A673 (cell line): ENCODE results near the gene MATN4. TPM values are rescaled to one million over a fixed set of nuclear protein-coding genes. Genes with fewer than 3 reads are reported as not detected.
A peak's percentile ranks its signal among the peaks of the same experiment; 100 is the strongest.

Experiments
- BruUV-seq: library from RNA; stranded (reverse); fragments of 400-500 nt; replicated peaks from 2 replicates; lab custom pipeline; 2021; lab: Mats Ljungman, UMichigan
- CTCF ChIA-PET: fragments of 300-600 bp; sonication (Branson Sonifier 250); formaldehyde crosslinking; loops from one replicate; lab custom pipeline; 2022; ENCODE audit warnings: antibody characterized with exemption; lab: Charles Lee
- POLR2A ChIA-PET: fragments of 300-600 bp; sonication (Branson Sonifier 250); formaldehyde crosslinking; loops from one replicate; lab custom pipeline; 2022; ENCODE audit warnings: antibody characterized with exemption; ENCODE audit not compliant: low non-redundant PET; lab: Charles Lee
- DNase-seq: peaks from one replicate; pipeline ENCODE4 v3.0.0-alpha.2; 2015; ENCODE audit warnings: low spot score
- H3K27ac ChIP-seq: fragments of 200-600 bp; sonication (generic); 2 replicates; pipeline ENCODE4 v1.5.1; 2016; ENCODE audit warnings: mixed run types, low read depth, mild to moderate bottlenecking, mixed read lengths, antibody characterized with exemption, low read length; ENCODE audit not compliant: poor library complexity, severe bottlenecking
- H3K27me3 ChIP-seq: fragments of 200-600 bp; sonication (generic); replicated peaks from 2 replicates; pipeline ENCODE4 v1.6.1; 2017; ENCODE audit warnings: mixed run types, low read depth, mild to moderate bottlenecking, mixed read lengths, antibody characterized with exemption, low read length; ENCODE audit not compliant: insufficient read depth, poor library complexity
- H3K36me3 ChIP-seq: fragments of 200-600 bp; sonication (generic); 2 replicates; pipeline ENCODE4 v1.6.1; 2016; ENCODE audit warnings: mixed run types, mild to moderate bottlenecking, mixed read lengths, antibody characterized with exemption, low read length; ENCODE audit not compliant: insufficient read depth, poor library complexity, severe bottlenecking
- H3K4me1 ChIP-seq: fragments of 200-600 bp; sonication (generic); 2 replicates; pipeline ENCODE4 v1.6.1; 2017; ENCODE audit warnings: mixed run types, mild to moderate bottlenecking, mixed read lengths, antibody characterized with exemption, low read length; ENCODE audit not compliant: insufficient read depth, poor library complexity, severe bottlenecking
- H3K4me3 ChIP-seq: fragments of 200-600 bp; sonication (generic); 2 replicates; pipeline ENCODE4 v1.5.1; 2016; ENCODE audit warnings: low read depth, mixed run types, mild to moderate bottlenecking, mixed read lengths, low read length; ENCODE audit not compliant: poor library complexity, severe bottlenecking
- H3K9me3 ChIP-seq: fragments of 200-600 bp; sonication (generic); 2 replicates; pipeline ENCODE4 v1.6.1; 2016; ENCODE audit warnings: mixed run types, low read depth, mild to moderate bottlenecking, mixed read lengths, antibody characterized with exemption, low read length; ENCODE audit not compliant: poor library complexity, severe bottlenecking
- EZH2 ChIP-seq: fragments of 200-600 bp; sonication (generic); IDR thresholded peaks from 2 replicates; pipeline ENCODE4 v1.6.1; 2017; ENCODE audit warnings: borderline replicate concordance, low read depth, mild to moderate bottlenecking, mixed read lengths, antibody characterized with exemption, low read length; ENCODE audit not compliant: poor library complexity, severe bottlenecking
- intact Hi-C: fragments of 100-400 bp; cut with micrococcal nuclease; formaldehyde crosslinking; loops from one replicate; pipeline ENCODE4 v1.10.0; 2022; ENCODE audit not compliant: unreplicated experiment
- total RNA-seq: library from RNA; stranded (reverse); gene quantifications from 2 replicates; pipeline ENCODE4 v1.2.3, GENCODE V29; 2021
- TF ChIP-seq, protein P1 (sequence below): fragments of 300-800, 200-600 bp; sonication (generic); conservative IDR thresholded peaks from 2 replicates; pipeline ENCODE4 v1.5.1; 2017; ENCODE audit warnings: low read depth, mild to moderate bottlenecking, antibody characterized with exemption, low read length, moderate library complexity, mixed read lengths

MATN4 gene
- total RNA-seq, 1 experiment from 2014 or later = 0.28 TPM

DNA sequence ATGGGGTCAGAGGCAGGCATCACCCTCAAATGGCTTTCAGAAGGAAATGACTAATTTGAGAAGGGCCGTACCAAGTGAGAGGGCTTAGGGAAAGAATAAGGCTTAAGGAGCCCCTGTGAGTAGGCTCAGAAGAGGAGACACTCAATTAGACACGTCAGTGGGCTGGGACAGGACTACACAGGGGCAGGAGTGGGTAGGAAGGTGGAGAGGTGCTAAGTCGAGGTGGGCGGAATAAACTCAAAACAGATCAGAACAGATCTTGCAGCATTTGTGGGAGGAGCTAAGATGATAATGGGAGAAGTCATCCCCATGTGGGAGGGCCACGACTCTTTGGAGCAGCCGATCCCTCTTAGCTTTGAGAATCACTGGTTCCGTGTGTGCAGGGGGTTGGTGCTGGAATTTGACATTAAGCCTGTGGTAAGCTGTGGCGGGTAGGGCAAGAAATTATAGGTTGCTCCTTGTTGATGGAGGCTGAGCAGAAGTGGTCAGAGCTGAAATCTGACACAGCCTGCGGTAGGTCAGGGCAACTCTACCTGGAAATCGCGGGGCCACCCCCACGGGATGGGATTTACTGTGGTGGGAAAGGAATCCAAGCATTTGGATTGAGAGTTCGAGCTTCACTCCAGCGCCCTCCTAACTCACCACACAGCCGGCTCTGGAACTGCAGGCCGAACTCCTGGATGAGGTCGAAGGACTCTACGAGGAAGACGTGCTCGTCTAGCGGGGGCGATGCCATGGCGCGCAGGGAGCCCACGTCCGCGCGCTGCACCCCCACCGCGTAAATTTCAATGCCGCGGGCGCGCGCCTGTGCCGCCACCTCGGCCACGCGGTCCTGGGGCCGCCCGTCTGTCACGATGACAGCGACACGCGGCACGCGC, 4.3 kb downstream of the MATN4 start:
- intact Hi-C loops = no loop called here
- POLR2A ChIA-PET = no interaction called here
- Histone ChIP-seq H3K4me3 (no peak overlapping the region), H3K9me3 (no peaks in the 10 kb centered on the region), H3K36me3 (no peaks in the 10 kb centered on the region), H3K27me3 (no peaks in the 10 kb centered on the region), H3K4me1 (peaks cover 30% of the 10 kb centered on the region), H3K27ac (no peak overlapping the region)
- CTCF ChIA-PET = interaction anchor here (0.9 kb wide), 1 partner anchor 10 kb away, joined by 3 read pairs; no protein-coding TSS in a partner anchor
- no peak for TF ChIP-seq EZH2
- TF ChIP-seq, protein P1, sequence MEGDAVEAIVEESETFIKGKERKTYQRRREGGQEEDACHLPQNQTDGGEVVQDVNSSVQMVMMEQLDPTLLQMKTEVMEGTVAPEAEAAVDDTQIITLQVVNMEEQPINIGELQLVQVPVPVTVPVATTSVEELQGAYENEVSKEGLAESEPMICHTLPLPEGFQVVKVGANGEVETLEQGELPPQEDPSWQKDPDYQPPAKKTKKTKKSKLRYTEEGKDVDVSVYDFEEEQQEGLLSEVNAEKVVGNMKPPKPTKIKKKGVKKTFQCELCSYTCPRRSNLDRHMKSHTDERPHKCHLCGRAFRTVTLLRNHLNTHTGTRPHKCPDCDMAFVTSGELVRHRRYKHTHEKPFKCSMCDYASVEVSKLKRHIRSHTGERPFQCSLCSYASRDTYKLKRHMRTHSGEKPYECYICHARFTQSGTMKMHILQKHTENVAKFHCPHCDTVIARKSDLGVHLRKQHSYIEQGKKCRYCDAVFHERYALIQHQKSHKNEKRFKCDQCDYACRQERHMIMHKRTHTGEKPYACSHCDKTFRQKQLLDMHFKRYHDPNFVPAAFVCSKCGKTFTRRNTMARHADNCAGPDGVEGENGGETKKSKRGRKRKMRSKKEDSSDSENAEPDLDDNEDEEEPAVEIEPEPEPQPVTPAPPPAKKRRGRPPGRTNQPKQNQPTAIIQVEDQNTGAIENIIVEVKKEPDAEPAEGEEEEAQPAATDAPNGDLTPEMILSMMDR = no peak
- peak; percentile 65 for DNase-seq
- no TSS peak for BruUV-seq

DNA sequence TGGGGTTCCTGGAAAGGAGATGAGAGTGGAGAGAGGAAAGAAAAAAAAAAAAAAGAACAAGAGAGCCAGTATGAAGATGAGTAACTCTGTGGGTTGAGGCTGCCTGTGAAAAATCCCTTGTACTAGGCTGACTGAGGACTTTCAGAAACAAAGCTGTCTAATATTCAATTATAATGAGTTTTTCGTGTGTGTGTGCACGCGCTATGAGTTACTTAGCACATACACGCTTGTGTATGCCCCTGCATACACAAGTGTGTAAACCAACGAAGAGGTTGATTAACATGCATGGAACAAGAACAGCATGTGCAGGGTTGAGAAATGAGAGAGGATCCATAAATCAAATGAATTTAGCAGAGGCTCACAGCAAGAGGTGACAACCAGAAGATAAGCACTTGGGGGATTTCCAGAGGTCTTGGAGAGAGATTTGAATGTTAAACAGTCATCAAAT, 6.3 kb downstream of the MATN4 start:
- H3K9me3 ChIP-seq = no peaks in the 10 kb centered on the region
- H3K27me3 ChIP-seq = no peaks in the 10 kb centered on the region
- H3K27ac ChIP-seq = no peak overlapping the region
- ChIA-PET CTCF (interaction anchor here (0.7 to 2.0 kb wide), 4 partner anchors 8 to 201 kb away, joined by 3 to 15 read pairs (median 4); no protein-coding TSS in a partner anchor), POLR2A (no interaction called here)
- intact Hi-C loops = no loop called here
- peak; percentile 79 for DNase-seq
- no peaks in the 10 kb centered on the region for H3K36me3 ChIP-seq
- no peak overlapping the region for H3K4me3 ChIP-seq
- TF ChIP-seq EZH2 = no peak
- TF ChIP-seq, protein P1 = no peak
- H3K4me1 ChIP-seq = peaks cover 30% of the 10 kb centered on the region
- BruUV-seq = no TSS peak

DNA sequence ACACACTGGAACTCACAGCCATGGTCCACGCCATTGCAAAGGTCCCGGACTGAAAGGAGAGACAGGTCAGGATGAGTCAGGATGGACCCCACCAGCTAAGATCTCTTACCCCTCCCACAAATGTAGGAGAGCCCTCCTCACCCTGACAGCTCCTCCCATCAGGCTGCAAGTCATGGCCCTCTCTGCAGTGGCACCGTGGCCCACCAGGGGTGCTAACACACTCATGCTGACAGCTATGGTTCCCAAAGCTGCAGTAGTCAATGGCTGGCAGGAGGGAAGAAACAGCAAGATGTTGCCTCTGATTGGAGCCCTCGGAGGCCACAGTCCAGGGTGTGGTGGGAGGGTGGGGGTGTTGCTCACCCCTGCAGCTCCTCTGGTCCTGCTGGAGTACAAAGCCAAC, 7.1 kb downstream of the MATN4 start:
- ChIA-PET POLR2A (no interaction called here), CTCF (interaction anchor here (0.7 to 1.7 kb wide), 5 partner anchors 10 to 257 kb away, joined by 3 to 14 read pairs (median 4); no protein-coding TSS in a partner anchor)
- no peaks in the 10 kb centered on the region for H3K27me3 ChIP-seq
- no peak overlapping the region for H3K4me3 ChIP-seq
- no peaks in the 10 kb centered on the region for H3K9me3 ChIP-seq
- DNase-seq = peak; percentile 79
- intact Hi-C loops = no loop called here
- no peak for TF ChIP-seq EZH2
- TF ChIP-seq, protein P1 = peak; percentile 60
- no peaks in the 10 kb centered on the region for H3K36me3 ChIP-seq
- H3K4me1 ChIP-seq = peaks cover 30% of the 10 kb centered on the region
- BruUV-seq = no TSS peak
- no peak overlapping the region for H3K27ac ChIP-seq
